Renal cortical epithelial cell (primary cell): ENCODE measurements around the gene TMEM255B. TPM values are rescaled to one million over a fixed set of nuclear protein-coding genes. Genes with fewer than 3 reads are reported as not detected.
A peak's percentile ranks its signal among the peaks of the same experiment; 100 is the strongest.
"Not testable (repeated sequence)": the region's sequence is repeated elsewhere in the genome, so short reads cannot be mapped to it uniquely, and the experiment has no call there.

ENCODE experiments used
- DNase-seq: peaks from one replicate; pipeline ENCODE4 v3.0.0-alpha.2; 2011; ENCODE audit warnings: low read depth
- total RNA-seq: library from RNA; depleted of rRNA; stranded (reverse); fragments of >200 nt; gene quantifications from 2 replicates; pipeline ENCODE4 v1.2.3, GENCODE V29; 2014

The TMEM255B gene
- total RNA-seq, 1 donor from 2014 or later: 3.3 TPM

- peak; percentile 99 for DNase-seq
These were observed 26.3 kb downstream of the TMEM255B start for GRCh38 chr13:113785051-113786010.

- DNase-seq: peak; percentile 19
These were observed 27.3 kb downstream of the TMEM255B start for GRCh38 chr13:113786262-113786841.

DNA sequence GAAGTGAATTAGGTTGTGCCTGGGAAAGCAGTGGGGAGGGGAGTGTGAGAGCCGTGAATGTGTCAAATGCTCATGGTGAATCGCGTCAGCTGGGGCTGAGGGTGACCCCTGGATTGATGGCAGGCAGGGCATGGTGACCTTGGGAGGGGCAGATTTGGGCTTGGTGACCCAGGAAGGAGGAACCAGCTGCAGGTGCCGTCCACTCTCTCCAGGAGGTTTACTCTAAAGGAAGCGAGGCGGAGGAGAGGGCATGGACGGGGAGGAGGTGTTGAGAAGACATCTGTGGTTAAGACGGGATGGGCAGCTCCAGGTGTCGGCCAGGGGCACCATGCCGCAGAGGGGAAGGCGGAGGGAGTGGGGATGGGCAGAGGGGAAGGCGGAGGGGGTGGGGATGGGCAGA, 28.7 kb downstream of the TMEM255B start:
- DNase-seq: no peak

DNA sequence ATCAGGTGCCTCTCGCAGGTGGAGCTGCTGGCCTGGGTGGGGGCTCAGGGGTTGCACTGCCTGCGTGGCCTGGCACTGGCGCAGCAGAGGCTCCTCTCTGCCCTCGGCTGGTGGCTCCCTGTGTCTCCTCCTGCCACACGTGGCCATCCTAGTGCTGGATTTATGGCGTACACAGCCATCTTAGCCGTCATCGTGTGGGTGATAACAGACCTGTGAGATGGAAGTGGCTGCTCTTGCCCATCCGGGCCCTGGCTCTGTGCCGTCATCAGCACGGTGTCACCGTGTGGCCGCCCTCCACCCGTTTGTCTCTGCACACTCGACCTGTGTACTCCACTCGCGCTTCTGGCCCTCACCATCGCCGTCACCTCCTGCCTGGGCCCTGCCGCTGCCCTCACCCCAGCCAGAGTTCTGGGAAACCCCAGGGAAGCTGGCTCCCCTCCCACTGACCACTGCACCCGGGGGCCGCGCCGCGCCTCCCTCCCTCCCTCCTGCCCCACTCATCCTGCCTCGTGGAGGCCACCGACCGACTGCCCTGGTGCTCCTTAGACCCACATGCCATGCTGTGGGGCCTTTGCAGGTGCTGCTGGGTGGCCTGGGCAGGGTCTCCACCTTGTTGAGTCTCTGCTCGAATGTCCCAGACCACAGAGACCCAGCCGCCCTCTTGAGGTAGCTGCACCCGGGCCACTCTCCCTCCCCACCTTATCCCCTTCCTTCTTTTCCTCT, 29.5 kb downstream of the TMEM255B start:
- DNase-seq: no peak

DNA sequence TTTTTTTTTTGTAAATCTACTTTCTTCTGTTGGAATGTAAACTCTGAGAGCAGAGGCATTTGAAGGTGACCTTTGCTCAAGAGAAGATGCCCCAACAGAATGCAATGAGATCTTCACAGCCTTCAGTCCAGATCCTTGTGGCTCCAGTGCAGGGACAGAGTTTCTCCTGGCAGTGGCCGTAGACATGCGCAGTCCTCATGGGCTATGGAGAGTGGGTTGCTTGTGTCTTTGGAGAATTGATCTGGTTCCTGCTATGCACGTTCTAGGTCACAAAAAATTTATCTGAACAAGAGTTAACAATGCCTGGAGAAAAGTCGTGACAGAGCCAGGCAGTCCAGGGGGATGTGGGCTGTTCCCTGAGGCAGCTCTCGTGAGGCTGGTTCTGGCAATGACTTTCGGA, 30.1 kb downstream of the TMEM255B start:
- no peak for DNase-seq

- not testable (repeated sequence) for DNase-seq
These were observed 30.9 kb downstream of the TMEM255B start for GRCh38 chr13:113789931-113790330.

DNA sequence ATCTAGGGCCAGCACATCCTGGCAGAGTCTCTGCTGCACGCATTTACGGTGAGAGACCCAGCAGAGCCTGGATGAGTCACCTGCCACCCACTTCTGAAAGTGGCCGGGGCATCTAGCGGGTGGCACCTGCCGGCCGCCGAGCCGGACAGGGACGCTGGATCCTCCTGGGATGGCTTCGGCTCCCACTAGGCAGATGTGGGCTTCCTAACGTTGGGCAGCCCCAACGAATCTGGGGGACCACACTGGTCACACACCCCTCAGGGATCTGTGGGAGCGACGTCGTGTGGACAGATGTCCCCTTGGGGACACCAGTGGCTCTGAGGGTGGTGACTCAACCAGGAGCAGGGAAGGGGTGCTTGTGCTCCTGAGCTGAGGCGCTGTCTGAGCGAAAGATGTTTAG, 32.2 kb downstream of the TMEM255B start:
- DNase-seq: no peak

DNA sequence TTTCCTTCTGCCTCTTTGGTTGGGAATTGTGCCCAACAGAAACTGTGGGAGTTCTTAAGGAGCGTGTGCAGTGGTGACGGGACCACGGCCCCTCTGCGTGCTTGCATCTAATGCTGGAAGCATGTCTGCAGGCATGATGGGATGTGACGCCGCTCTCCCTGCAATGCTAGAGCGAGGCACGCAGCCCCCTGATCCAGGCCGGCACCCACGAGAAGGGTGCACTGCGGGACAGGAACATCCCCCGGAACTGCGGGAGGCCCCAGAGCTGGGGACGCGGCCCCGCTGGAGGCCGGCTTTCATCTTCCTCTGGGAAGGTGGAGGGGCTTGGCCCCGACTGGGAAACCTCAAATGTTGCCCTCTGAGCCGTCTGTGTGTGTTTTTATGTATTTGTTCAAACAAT, 32.7 kb downstream of the TMEM255B start:
- DNase-seq: no peak

DNA sequence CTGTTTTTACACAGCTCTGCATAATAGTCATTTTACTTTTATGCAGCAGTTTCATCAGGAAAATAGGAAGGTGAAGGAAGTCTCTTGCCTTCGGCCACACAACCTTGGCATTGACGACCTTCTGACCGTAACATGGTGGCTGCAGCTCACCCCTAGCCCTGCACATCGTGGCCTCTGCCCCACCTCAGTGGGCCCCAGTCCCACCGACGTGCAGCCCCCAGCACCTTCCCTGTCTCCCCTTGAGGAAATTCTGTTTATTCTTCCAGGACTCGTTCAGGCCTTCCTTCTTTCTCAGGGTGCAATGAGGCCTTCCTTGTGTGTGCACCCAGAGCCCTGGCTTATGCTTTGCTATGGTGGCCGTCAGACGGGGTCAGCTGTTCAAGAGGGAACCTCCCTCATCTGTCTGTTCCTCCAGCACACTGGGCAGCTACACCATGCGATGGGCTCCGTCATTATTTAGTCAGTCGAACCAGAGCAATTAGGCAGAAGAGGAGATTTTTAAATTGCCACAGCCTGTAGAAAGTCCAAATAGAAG, 33.3 kb downstream of the TMEM255B start:
- DNase-seq: no peak

DNA sequence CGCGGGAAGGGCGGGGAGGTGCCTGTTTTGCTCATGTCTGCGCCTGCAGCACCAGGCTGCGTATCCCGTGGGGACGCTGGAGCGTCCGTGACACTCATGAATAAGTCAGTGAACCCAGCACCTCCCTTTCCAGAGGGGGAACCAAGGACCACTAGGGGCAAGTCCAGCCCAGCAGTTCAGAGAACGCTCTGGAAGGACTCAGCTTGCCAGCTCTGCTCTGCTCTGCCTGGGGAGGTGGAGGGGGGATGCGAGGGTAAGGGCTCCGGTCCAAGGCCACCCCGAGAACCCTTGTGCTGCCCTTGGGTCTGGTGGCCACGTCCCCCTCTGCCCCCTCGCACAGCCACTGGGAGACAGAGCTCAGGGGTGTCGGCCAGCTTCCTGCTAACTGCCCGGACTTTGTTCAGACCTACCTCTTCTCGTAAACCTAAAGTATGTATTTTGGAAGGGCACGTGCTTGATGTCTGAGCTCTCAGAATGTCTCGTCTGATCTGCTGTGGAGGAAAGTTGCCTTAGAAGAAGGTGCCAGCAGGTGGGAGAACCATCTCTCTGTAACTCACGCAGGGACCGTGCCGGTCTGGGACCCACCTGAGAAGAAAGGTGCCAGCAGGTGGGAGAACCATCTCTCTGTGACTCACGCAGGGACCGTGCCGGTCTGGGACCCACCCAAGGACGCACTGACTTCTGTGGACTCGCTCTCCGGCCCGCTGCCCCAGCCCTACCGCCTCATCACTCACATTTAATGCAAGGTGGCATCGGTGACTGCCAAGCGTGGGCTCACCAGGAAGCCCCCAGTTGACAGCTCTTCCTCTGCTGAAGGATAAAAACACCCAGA, 34.1 kb downstream of the TMEM255B start:
- no peak for DNase-seq

- DNase-seq: no peak
These were observed 34.7 kb downstream of the TMEM255B start for GRCh38 chr13:113793718-113794085.

- no peak for DNase-seq
These were observed 35.1 kb downstream of the TMEM255B start for GRCh38 chr13:113794086-113794485.

GRCh38 chr13:113794764-113795173, 35.7 kb downstream of the TMEM255B start:
- no peak for DNase-seq

GRCh38 chr13:113795362-113795761, 36.3 kb downstream of the TMEM255B start:
- DNase-seq: not testable (repeated sequence)

- no peak for DNase-seq
These were observed 37.4 kb downstream of the TMEM255B start for GRCh38 chr13:113796211-113796963.

DNA sequence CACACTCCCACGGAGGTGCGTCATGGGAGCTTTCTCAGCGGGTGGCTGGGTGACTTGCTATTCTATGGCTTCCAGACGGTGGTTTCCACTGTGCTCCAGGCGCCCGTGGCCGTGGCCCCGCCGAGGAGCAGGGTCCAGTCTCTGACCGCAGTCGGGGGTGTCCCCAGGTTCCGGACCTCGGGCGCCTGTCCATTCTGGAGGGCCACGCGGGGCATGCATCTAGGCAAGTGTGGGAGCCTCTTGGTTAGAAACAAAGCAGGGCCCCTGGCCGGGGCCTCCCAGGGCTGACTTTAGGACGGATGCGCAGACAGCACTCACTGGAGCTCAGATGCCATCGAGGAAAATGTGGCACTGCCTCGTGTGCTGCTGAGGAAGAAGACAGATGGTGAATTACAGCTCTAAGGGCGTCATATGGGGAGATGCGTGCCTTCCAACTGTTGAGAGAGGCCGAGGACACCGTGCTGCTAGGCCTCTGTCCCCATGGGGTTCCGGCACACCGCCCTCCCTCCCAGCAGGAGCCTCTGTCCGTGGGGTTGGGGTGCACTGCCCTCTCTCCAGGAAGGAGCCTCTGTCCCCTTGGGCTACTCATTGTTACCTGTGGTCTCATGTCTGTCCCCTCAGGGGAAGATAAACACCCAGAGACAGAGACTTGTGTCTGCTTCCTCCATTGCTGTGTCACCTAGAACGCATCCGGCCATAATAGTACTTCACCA, 38.1 kb downstream of the TMEM255B start:
- no peak for DNase-seq

- DNase-seq: no peak
These were observed 39.3 kb downstream of the TMEM255B start for GRCh38 chr13:113798200-113798811.

DNA sequence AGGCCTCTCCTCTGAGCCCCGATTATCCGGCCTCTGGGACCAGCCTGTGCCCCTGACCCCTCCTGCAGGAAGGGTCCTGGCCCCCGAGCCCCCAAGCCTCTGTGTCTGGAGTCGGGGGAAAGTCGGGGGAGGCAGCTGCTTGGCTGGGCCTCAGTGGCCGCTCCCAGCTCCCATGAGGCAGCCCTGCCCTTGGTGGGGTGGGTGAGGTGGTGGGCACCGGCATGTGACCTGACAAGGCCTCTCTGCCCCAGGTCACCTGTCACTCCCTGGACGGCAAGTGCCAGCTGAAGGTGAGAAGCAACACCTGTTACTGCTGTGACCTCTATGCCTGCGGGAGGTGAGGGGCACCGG, 41.5 kb downstream of the TMEM255B start:
- DNase-seq: no peak

- no peak for DNase-seq
These were observed 42.4 kb downstream of the TMEM255B start for GRCh38 chr13:113801289-113801961.
